Stimulated activated CD8-positive, alpha-beta memory T cell treated with anti-CD3 and anti-CD28 coated beads, Interleukin-15, amount 100 ng/mL, for 48 hours (primary cell): ENCODE measurements around the gene IL1RL2.
A peak's percentile ranks its signal among the peaks of the same experiment; 100 is the strongest.

Experiments used
- DNase-seq, 2 donors: peaks; one replicate each; pipeline ENCODE4 v3.0.0-alpha.2; 2020; ENCODE audit warnings: low read depth in 2 of 2

IL1RL2 gene

GRCh38 chr2:102194609-102195268 is 7.9 kb downstream of the IL1RL2 start:
- DNase-seq = no peak

GRCh38 chr2:102197389-102198137 is 10.7 kb downstream of the IL1RL2 start:
- DNase-seq = no peak

GRCh38 chr2:102200539-102200938 is 13.7 kb downstream of the IL1RL2 start:
- no peak for DNase-seq

GRCh38 chr2:102204638-102205037 is 17.8 kb downstream of the IL1RL2 start:
- no peak for DNase-seq

- no peak for DNase-seq
Observed at GRCh38 chr2:102206666-102207341, 20.0 kb downstream of the IL1RL2 start.

- DNase-seq = no peak
Observed at GRCh38 chr2:102208774-102209173, 22.0 kb downstream of the IL1RL2 start.

- no peak for DNase-seq
Observed at GRCh38 chr2:102209474-102209873, 22.7 kb downstream of the IL1RL2 start.

- DNase-seq = no peak
Observed at GRCh38 chr2:102217032-102217431, 30.2 kb downstream of the IL1RL2 start.

GRCh38 chr2:102224824-102225739 is 38.3 kb downstream of the IL1RL2 start:
- no peak for DNase-seq

GRCh38 chr2:102226171-102226570 is 39.3 kb downstream of the IL1RL2 start:
- DNase-seq = no peak

GRCh38 chr2:102226612-102227391 is 40.0 kb downstream of the IL1RL2 start:
- no peak for DNase-seq

- DNase-seq = no peak
Observed at GRCh38 chr2:102229141-102229769, 42.4 kb downstream of the IL1RL2 start.

GRCh38 chr2:102230410-102230909 is 43.6 kb downstream of the IL1RL2 start:
- DNase-seq = no peak

GRCh38 chr2:102233132-102233884 is 46.5 kb downstream of the IL1RL2 start:
- DNase-seq = no peak

- no peak for DNase-seq
Observed at GRCh38 chr2:102235042-102235473, 48.2 kb downstream of the IL1RL2 start.

- DNase-seq = no peak
Observed at GRCh38 chr2:102235491-102235890, 48.7 kb downstream of the IL1RL2 start.

GRCh38 chr2:102236132-102236531 is 49.3 kb downstream of the IL1RL2 start:
- no peak for DNase-seq

GRCh38 chr2:102237176-102237575 is 50.4 kb downstream of the IL1RL2 start:
- DNase-seq = no peak

- DNase-seq = peak in 1 of 2 donors; percentile 39
Observed at GRCh38 chr2:102238039-102238756, 51.4 kb downstream of the IL1RL2 start.
